HCT116 (cell line): Measurements from ENCODE around the gene BAHD1. TPM values are rescaled to one million over a fixed set of nuclear protein-coding genes. Genes with fewer than 3 reads are reported as not detected.

Experiments used
- ATAC-seq: fragments of 200-7000 bp; cut with Tn5 transposase; 2 replicates; pipeline ENCODE4 v1.9.1; 2020; ENCODE audit warnings: mild to moderate bottlenecking, moderate library complexity
- BruUV-seq: library from RNA; stranded (reverse); fragments of 400-500 nt; replicated peaks from 2 replicates; lab custom pipeline; 2021; lab: Mats Ljungman, UMichigan
- CTCF ChIA-PET: fragments of 300-600 bp; sonication (Branson Sonifier 250); formaldehyde crosslinking; loops from one replicate; lab custom pipeline; 2021; ENCODE audit warnings: antibody characterized with exemption; lab: Charles Lee
- POLR2A ChIA-PET: fragments of 300-600, 350-600 bp; sonication (Branson Sonifier 250); formaldehyde crosslinking; loops from one replicate; lab custom pipeline; 2021; ENCODE audit warnings: antibody characterized with exemption; lab: Charles Lee
- RAD21 ChIA-PET, 2 experiments: fragments of 300-600 bp; sonication (Branson Sonifier 250); formaldehyde crosslinking; loops; one replicate each; lab custom pipeline; 2023; ENCODE audit warnings: low total read pairs in 2 of 2; ENCODE audit not compliant: uncharacterized antibody in 2 of 2, unreplicated experiment in 2 of 2, low non-redundant PET in 1 of 2; lab: Charles Lee
- DNase-seq: peaks from one replicate; pipeline ENCODE4 v3.0.0-alpha.2; 2010; ENCODE audit warnings: low read depth, low spot score
- H2AFZ ChIP-seq: fragments of 200-600 bp; shearing (Covaris generic), sonication (generic); 2 replicates; pipeline ENCODE4 v1.6.1; 2017; ENCODE audit warnings: low read depth, mixed run types, mixed read lengths, antibody characterized with exemption, low read length; ENCODE audit not compliant: poor library complexity, severe bottlenecking
- H3K27ac ChIP-seq: 2 replicates; pipeline ENCODE4 v1.5.1; 2012; ENCODE audit warnings: low read depth, low read length
- H3K27me3 ChIP-seq: fragments of 200-600 bp; sonication (generic); 2 replicates; pipeline ENCODE4 v1.6.1; 2016; ENCODE audit warnings: mixed run types, low read length, mixed read lengths; ENCODE audit not compliant: insufficient read depth
- H3K36me3 ChIP-seq, 2 experiments: fragments of 200-500 bp in 1 of 2; fragments of 200-600 bp in 1 of 2; sonication (Bioruptor generic) in 1 of 2; sonication (generic) in 1 of 2; 2 replicates each; pipeline versions ENCODE4 v1.5.1 to v1.6.1; 2014 to 2016; ENCODE audit warnings: low read length in 2 of 2, inconsistent platforms in 1 of 2, mixed read lengths in 1 of 2, mixed run types in 1 of 2; ENCODE audit not compliant: insufficient read depth in 2 of 2, control insufficient read depth in 1 of 2
- H3K4me1 ChIP-seq, 2 experiments: fragments of 200-600 bp in 1 of 2; sonication (generic) in 1 of 2; 2 replicates each; pipeline versions ENCODE4 v1.5.1 to v1.6.1; 2012 to 2017; ENCODE audit warnings: low read length in 2 of 2, inconsistent platforms in 1 of 2, mild to moderate bottlenecking in 1 of 2, mixed read lengths in 1 of 2, mixed run types in 1 of 2, moderate library complexity in 1 of 2; ENCODE audit not compliant: insufficient read depth in 2 of 2, control insufficient read depth in 1 of 2
- H3K4me2 ChIP-seq: fragments of 200-600 bp; sonication (generic); 2 replicates; pipeline ENCODE4 v1.6.1; 2017; ENCODE audit warnings: mixed run types, low read length, mixed read lengths
- H3K4me3 ChIP-seq, 2 experiments: fragments of 200-600 bp in 1 of 2; sonication (generic) in 1 of 2; replicated peaks in 1 of 2; 2 replicates each; pipeline ENCODE4 v1.5.1; 2011 to 2016; ENCODE audit warnings: low read length in 2 of 2, control low read depth in 1 of 2, low read depth in 1 of 2, mild to moderate bottlenecking in 1 of 2, mixed read lengths in 1 of 2, mixed run types in 1 of 2
- H3K79me2 ChIP-seq: fragments of 200-600 bp; sonication (generic); 2 replicates; pipeline ENCODE4 v1.6.1; 2017; ENCODE audit warnings: mild to moderate bottlenecking, mixed run types, low read length, moderate library complexity, mixed read lengths; ENCODE audit not compliant: insufficient read depth
- H3K9ac ChIP-seq: fragments of 200-600 bp; sonication (generic); 2 replicates; pipeline ENCODE4 v1.6.1; 2016; ENCODE audit warnings: low read length, mixed read lengths
- H3K9me2 ChIP-seq: fragments of 200-600 bp; sonication (generic), shearing (Covaris generic); 2 replicates; pipeline ENCODE4 v1.6.1; 2017; ENCODE audit warnings: mixed run types, mild to moderate bottlenecking, moderate library complexity; ENCODE audit not compliant: insufficient read depth
- H3K9me3 ChIP-seq, 2 experiments: fragments of 200-500 bp in 1 of 2; fragments of 200-600 bp in 1 of 2; sonication (Bioruptor generic) in 1 of 2; sonication (generic) in 1 of 2; 2 replicates each; pipeline ENCODE4 v1.6.1; 2014 to 2017; ENCODE audit warnings: low read length in 2 of 2, mixed read lengths in 2 of 2, inconsistent platforms in 1 of 2, low read depth in 1 of 2, mild to moderate bottlenecking in 1 of 2, mixed run types in 1 of 2, moderate library complexity in 1 of 2; ENCODE audit not compliant: control insufficient read depth in 1 of 2, insufficient read depth in 1 of 2
- H4K20me1 ChIP-seq: fragments of 200-600 bp; sonication (generic), shearing (Covaris generic); 2 replicates; pipeline ENCODE4 v1.6.1; 2017; ENCODE audit warnings: mixed run types, mild to moderate bottlenecking, moderate library complexity; ENCODE audit not compliant: insufficient read depth
- CEBPB ChIP-seq: IDR thresholded peaks from 2 replicates; pipeline ENCODE4 v1.6.1; 2012; ENCODE audit warnings: low read depth
- EZH2 ChIP-seq: fragments of 200-600 bp; sonication (generic); IDR thresholded peaks from 2 replicates; pipeline ENCODE4 v1.6.1; 2017; ENCODE audit warnings: antibody characterized with exemption, mixed run types
- FOSL1 ChIP-seq: IDR thresholded peaks from 2 replicates; pipeline ENCODE4 v1.6.1; 2012; ENCODE audit warnings: low read depth
- JUND ChIP-seq: IDR thresholded peaks from 2 replicates; pipeline ENCODE4 v1.6.1; 2012
- MAX ChIP-seq: IDR thresholded peaks from 2 replicates; pipeline ENCODE4 v1.6.1; 2012
- REST ChIP-seq: IDR thresholded peaks from 2 replicates; pipeline ENCODE4 v1.6.1; 2012; ENCODE audit warnings: low read depth
- SRF ChIP-seq: IDR thresholded peaks from 2 replicates; pipeline ENCODE4 v1.6.1; 2012; ENCODE audit warnings: low read depth
- ZNF274 ChIP-seq: fragments of 200-500 bp; sonication (Bioruptor generic); IDR thresholded peaks from 2 replicates; pipeline ENCODE4 v1.6.1; 2014; ENCODE audit warnings: mild to moderate bottlenecking, low read depth, low read length, inconsistent platforms
- intact Hi-C: fragments of 100-400 bp; cut with micrococcal nuclease; formaldehyde crosslinking; loops from 2 replicates; pipeline ENCODE4 v1.10.0; 2022
- total RNA-seq: library from RNA; stranded (reverse); gene quantifications from one replicate; pipeline ENCODE4 v1.2.1, GENCODE V29; 2021; ENCODE audit not compliant: unreplicated experiment
- TF ChIP-seq, protein P1 (sequence below), 3 experiments: fragments of 200-600 bp in 1 of 3; sonication (generic) in 1 of 3; IDR thresholded peaks in 2 of 3; conservative IDR thresholded peaks in 1 of 3; 2 replicates each; pipeline ENCODE4 v1.5.1; 2012 to 2017; ENCODE audit warnings: low read depth in 2 of 3, low read length in 2 of 3, antibody characterized with exemption in 1 of 3, borderline replicate concordance in 1 of 3, control low read depth in 1 of 3, mild to moderate bottlenecking in 1 of 3, mixed read lengths in 1 of 3, mixed run types in 1 of 3, moderate library complexity in 1 of 3; ENCODE audit not compliant: insufficient read depth in 1 of 3

BAHD1 gene
- total RNA-seq, 1 experiment from 2014 or later = 25.0 TPM

GRCh38 chr15:40445421-40445922 lies 4.7 kb downstream of the BAHD1 start:
- no peak overlapping the region for H3K27ac ChIP-seq

DNA sequence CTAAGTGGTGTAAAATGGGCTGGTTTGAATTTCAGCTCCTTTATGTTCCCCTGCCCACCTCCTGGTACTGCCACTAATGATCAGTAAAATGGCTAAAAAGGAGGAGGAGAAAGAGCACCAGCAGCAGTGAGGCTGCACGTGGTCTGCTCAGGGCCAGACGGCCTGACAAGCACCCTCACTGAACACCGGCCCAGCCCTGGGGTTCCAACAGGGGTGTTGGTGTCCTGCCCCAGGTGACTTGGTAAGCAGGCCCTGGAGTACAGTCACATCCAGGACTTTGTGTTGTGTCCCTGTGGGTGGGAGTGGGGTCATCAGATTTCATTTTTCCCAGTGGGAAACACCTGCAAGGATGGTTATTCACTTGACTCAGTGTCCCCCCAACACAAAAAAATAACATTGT lies 5.4 kb downstream of the BAHD1 start:
- Histone ChIP-seq H3K9ac (no peak overlapping the region), H3K36me3 (no peaks in the 10 kb centered on the region), H3K27ac (no peak overlapping the region), H4K20me1 (no peaks in the 10 kb centered on the region), H3K79me2 (peaks cover 85% of the 10 kb centered on the region), H3K4me3 (no peak overlapping the region), H3K4me2 (no peak overlapping the region), H2AFZ (no peak overlapping the region), H3K9me2 (no peaks in the 10 kb centered on the region), H3K4me1 (peaks cover 18 to 25% of the 10 kb centered on the region in 2 experiments), H3K9me3 (no peaks in the 10 kb centered on the region), H3K27me3 (no peaks in the 10 kb centered on the region)
- ATAC-seq (no peak), DNase-seq (no peak)
- TF ChIP-seq ZNF274 (no peak), SRF (no peak), CEBPB (no peak), REST (no peak)
- ChIA-PET RAD21 (no interaction called here), POLR2A (no interaction called here), CTCF (no interaction called here)
- no TSS peak for BruUV-seq
- intact Hi-C loops = no loop called here

More at GRCh38 chr15:40445421-40445922, 4.7 kb downstream of the BAHD1 start:
- CTCF ChIA-PET = no interaction called here
- Histone ChIP-seq H3K9me2 (no peaks in the 10 kb centered on the region), H3K4me3 (no peak overlapping the region), H3K9ac (no peak overlapping the region), H3K27me3 (no peaks in the 10 kb centered on the region), H3K36me3 (no peaks in the 10 kb centered on the region), H3K79me2 (peaks cover 79% of the 10 kb centered on the region), H3K9me3 (no peaks in the 10 kb centered on the region)
- ATAC-seq = no peak
- TF ChIP-seq, protein P1, sequence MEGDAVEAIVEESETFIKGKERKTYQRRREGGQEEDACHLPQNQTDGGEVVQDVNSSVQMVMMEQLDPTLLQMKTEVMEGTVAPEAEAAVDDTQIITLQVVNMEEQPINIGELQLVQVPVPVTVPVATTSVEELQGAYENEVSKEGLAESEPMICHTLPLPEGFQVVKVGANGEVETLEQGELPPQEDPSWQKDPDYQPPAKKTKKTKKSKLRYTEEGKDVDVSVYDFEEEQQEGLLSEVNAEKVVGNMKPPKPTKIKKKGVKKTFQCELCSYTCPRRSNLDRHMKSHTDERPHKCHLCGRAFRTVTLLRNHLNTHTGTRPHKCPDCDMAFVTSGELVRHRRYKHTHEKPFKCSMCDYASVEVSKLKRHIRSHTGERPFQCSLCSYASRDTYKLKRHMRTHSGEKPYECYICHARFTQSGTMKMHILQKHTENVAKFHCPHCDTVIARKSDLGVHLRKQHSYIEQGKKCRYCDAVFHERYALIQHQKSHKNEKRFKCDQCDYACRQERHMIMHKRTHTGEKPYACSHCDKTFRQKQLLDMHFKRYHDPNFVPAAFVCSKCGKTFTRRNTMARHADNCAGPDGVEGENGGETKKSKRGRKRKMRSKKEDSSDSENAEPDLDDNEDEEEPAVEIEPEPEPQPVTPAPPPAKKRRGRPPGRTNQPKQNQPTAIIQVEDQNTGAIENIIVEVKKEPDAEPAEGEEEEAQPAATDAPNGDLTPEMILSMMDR (IDR thresholded peaks at IDR 0.05 in 2 of 3, conservative IDR thresholded peaks at IDR 0.05 in 1 of 3; ENCODE audit: borderline replicate concordance in 1 of 3, insufficient read depth in 1 of 3, low read depth in 2 of 3, low read length in 2 of 3) = no peak
- TF ChIP-seq JUND (no peak), FOSL1 (no peak), EZH2 (no peak), CEBPB (no peak), MAX (no peak), ZNF274 (no peak)
- TF ChIP-seq, all 23 proteins: peak for 0
- Histone ChIP-seq H4K20me1 (no peaks in the 10 kb centered on the region), H3K4me2 (no peak overlapping the region), H3K4me1 (peaks cover 18 to 27% of the 10 kb centered on the region in 2 experiments), H2AFZ (no peak overlapping the region)
- RAD21 ChIA-PET = no interaction called here
- no TSS peak for BruUV-seq
- POLR2A ChIA-PET = no interaction called here
- intact Hi-C loops = no loop called here
- DNase-seq = no peak
